HCT116 (cell line): ENCODE data around the gene GNA15. TPM values are rescaled to one million over a fixed set of nuclear protein-coding genes. Genes with fewer than 3 reads are reported as not detected.
A peak's percentile ranks its signal among the peaks of the same experiment; 100 is the strongest.

ENCODE experiments used
- ATAC-seq: fragments of 200-7000 bp; cut with Tn5 transposase; 2 replicates; pipeline ENCODE4 v1.9.1; 2020; ENCODE audit warnings: mild to moderate bottlenecking, moderate library complexity
- BruUV-seq: library from RNA; stranded (reverse); fragments of 400-500 nt; replicated peaks from 2 replicates; lab custom pipeline; 2021; lab: Mats Ljungman, UMichigan
- CTCF ChIA-PET: fragments of 300-600 bp; sonication (Branson Sonifier 250); formaldehyde crosslinking; loops from one replicate; lab custom pipeline; 2021; ENCODE audit warnings: antibody characterized with exemption; lab: Charles Lee
- POLR2A ChIA-PET: fragments of 300-600, 350-600 bp; sonication (Branson Sonifier 250); formaldehyde crosslinking; loops from one replicate; lab custom pipeline; 2021; ENCODE audit warnings: antibody characterized with exemption; lab: Charles Lee
- RAD21 ChIA-PET, 2 experiments: fragments of 300-600 bp; sonication (Branson Sonifier 250); formaldehyde crosslinking; loops; one replicate each; lab custom pipeline; 2023; ENCODE audit warnings: low total read pairs in 2 of 2; ENCODE audit not compliant: uncharacterized antibody in 2 of 2, unreplicated experiment in 2 of 2, low non-redundant PET in 1 of 2; lab: Charles Lee
- DNase-seq: peaks from one replicate; pipeline ENCODE4 v3.0.0-alpha.2; 2010; ENCODE audit warnings: low read depth, low spot score
- H2AFZ ChIP-seq: fragments of 200-600 bp; shearing (Covaris generic), sonication (generic); 2 replicates; pipeline ENCODE4 v1.6.1; 2017; ENCODE audit warnings: low read depth, mixed run types, mixed read lengths, antibody characterized with exemption, low read length; ENCODE audit not compliant: poor library complexity, severe bottlenecking
- H3K27ac ChIP-seq: 2 replicates; pipeline ENCODE4 v1.5.1; 2012; ENCODE audit warnings: low read depth, low read length
- H3K27me3 ChIP-seq: fragments of 200-600 bp; sonication (generic); 2 replicates; pipeline ENCODE4 v1.6.1; 2016; ENCODE audit warnings: mixed run types, low read length, mixed read lengths; ENCODE audit not compliant: insufficient read depth
- H3K36me3 ChIP-seq, 2 experiments: fragments of 200-500 bp in 1 of 2; fragments of 200-600 bp in 1 of 2; sonication (Bioruptor generic) in 1 of 2; sonication (generic) in 1 of 2; 2 replicates each; pipeline versions ENCODE4 v1.5.1 to v1.6.1; 2014 to 2016; ENCODE audit warnings: low read length in 2 of 2, inconsistent platforms in 1 of 2, mixed read lengths in 1 of 2, mixed run types in 1 of 2; ENCODE audit not compliant: insufficient read depth in 2 of 2, control insufficient read depth in 1 of 2
- H3K4me1 ChIP-seq, 2 experiments: fragments of 200-600 bp in 1 of 2; sonication (generic) in 1 of 2; 2 replicates each; pipeline versions ENCODE4 v1.5.1 to v1.6.1; 2012 to 2017; ENCODE audit warnings: low read length in 2 of 2, inconsistent platforms in 1 of 2, mild to moderate bottlenecking in 1 of 2, mixed read lengths in 1 of 2, mixed run types in 1 of 2, moderate library complexity in 1 of 2; ENCODE audit not compliant: insufficient read depth in 2 of 2, control insufficient read depth in 1 of 2
- H3K4me2 ChIP-seq: fragments of 200-600 bp; sonication (generic); 2 replicates; pipeline ENCODE4 v1.6.1; 2017; ENCODE audit warnings: mixed run types, low read length, mixed read lengths
- H3K4me3 ChIP-seq, 2 experiments: fragments of 200-600 bp in 1 of 2; sonication (generic) in 1 of 2; replicated peaks in 1 of 2; 2 replicates each; pipeline ENCODE4 v1.5.1; 2011 to 2016; ENCODE audit warnings: low read length in 2 of 2, control low read depth in 1 of 2, low read depth in 1 of 2, mild to moderate bottlenecking in 1 of 2, mixed read lengths in 1 of 2, mixed run types in 1 of 2
- H3K79me2 ChIP-seq: fragments of 200-600 bp; sonication (generic); 2 replicates; pipeline ENCODE4 v1.6.1; 2017; ENCODE audit warnings: mild to moderate bottlenecking, mixed run types, low read length, moderate library complexity, mixed read lengths; ENCODE audit not compliant: insufficient read depth
- H3K9ac ChIP-seq: fragments of 200-600 bp; sonication (generic); 2 replicates; pipeline ENCODE4 v1.6.1; 2016; ENCODE audit warnings: low read length, mixed read lengths
- H3K9me2 ChIP-seq: fragments of 200-600 bp; sonication (generic), shearing (Covaris generic); 2 replicates; pipeline ENCODE4 v1.6.1; 2017; ENCODE audit warnings: mixed run types, mild to moderate bottlenecking, moderate library complexity; ENCODE audit not compliant: insufficient read depth
- H3K9me3 ChIP-seq, 2 experiments: fragments of 200-500 bp in 1 of 2; fragments of 200-600 bp in 1 of 2; sonication (Bioruptor generic) in 1 of 2; sonication (generic) in 1 of 2; 2 replicates each; pipeline ENCODE4 v1.6.1; 2014 to 2017; ENCODE audit warnings: low read length in 2 of 2, mixed read lengths in 2 of 2, inconsistent platforms in 1 of 2, low read depth in 1 of 2, mild to moderate bottlenecking in 1 of 2, mixed run types in 1 of 2, moderate library complexity in 1 of 2; ENCODE audit not compliant: control insufficient read depth in 1 of 2, insufficient read depth in 1 of 2
- H4K20me1 ChIP-seq: fragments of 200-600 bp; sonication (generic), shearing (Covaris generic); 2 replicates; pipeline ENCODE4 v1.6.1; 2017; ENCODE audit warnings: mixed run types, mild to moderate bottlenecking, moderate library complexity; ENCODE audit not compliant: insufficient read depth
- ATF3 ChIP-seq: IDR thresholded peaks from 2 replicates; pipeline ENCODE4 v1.6.1; 2012
- CEBPB ChIP-seq: IDR thresholded peaks from 2 replicates; pipeline ENCODE4 v1.6.1; 2012; ENCODE audit warnings: low read depth
- EGR1 ChIP-seq: IDR thresholded peaks from 2 replicates; pipeline ENCODE4 v1.6.1; 2012; ENCODE audit warnings: low read depth
- EZH2phosphoT487 ChIP-seq: fragments of 200-600 bp; IDR thresholded peaks from 2 replicates; pipeline ENCODE4 v1.6.1; 2018; ENCODE audit warnings: antibody characterized with exemption, borderline replicate concordance
- JUND ChIP-seq: IDR thresholded peaks from 2 replicates; pipeline ENCODE4 v1.6.1; 2012
- POLR2A ChIP-seq: IDR thresholded peaks from 2 replicates; pipeline ENCODE4 v1.7.0; 2011; ENCODE audit warnings: borderline replicate concordance; ENCODE audit not compliant: insufficient read depth, insufficient read length; ENCODE audit errors: extremely low read depth
- SIN3A ChIP-seq: IDR thresholded peaks from 2 replicates; pipeline ENCODE4 v1.6.1; 2012; ENCODE audit warnings: low read depth
- TCF7L2 ChIP-seq: IDR thresholded peaks from 2 replicates; pipeline ENCODE4 v1.7.0; 2011; ENCODE audit warnings: borderline replicate concordance, inconsistent platforms; ENCODE audit not compliant: insufficient read depth, insufficient read length; ENCODE audit errors: extremely low read depth
- YY1 ChIP-seq: IDR thresholded peaks from 2 replicates; pipeline ENCODE4 v1.6.1; 2011; ENCODE audit warnings: low read length, low read depth, moderate library complexity, mild to moderate bottlenecking; ENCODE audit not compliant: insufficient replicate concordance; ENCODE audit errors: extremely low read depth
- intact Hi-C: fragments of 100-400 bp; cut with micrococcal nuclease; formaldehyde crosslinking; loops from 2 replicates; pipeline ENCODE4 v1.10.0; 2022
- total RNA-seq: library from RNA; stranded (reverse); gene quantifications from one replicate; pipeline ENCODE4 v1.2.1, GENCODE V29; 2021; ENCODE audit not compliant: unreplicated experiment
- TF ChIP-seq, protein P1 (sequence below), 3 experiments: fragments of 200-600 bp in 1 of 3; sonication (generic) in 1 of 3; IDR thresholded peaks in 2 of 3; conservative IDR thresholded peaks in 1 of 3; 2 replicates each; pipeline ENCODE4 v1.5.1; 2012 to 2017; ENCODE audit warnings: low read depth in 2 of 3, low read length in 2 of 3, antibody characterized with exemption in 1 of 3, borderline replicate concordance in 1 of 3, control low read depth in 1 of 3, mild to moderate bottlenecking in 1 of 3, mixed read lengths in 1 of 3, mixed run types in 1 of 3, moderate library complexity in 1 of 3; ENCODE audit not compliant: insufficient read depth in 1 of 3
- TF ChIP-seq, protein P2 (sequence below): IDR thresholded peaks from 2 replicates; pipeline ENCODE4 v1.6.1; 2011; ENCODE audit warnings: mild to moderate bottlenecking, low read length, moderate library complexity; ENCODE audit not compliant: insufficient replicate concordance; ENCODE audit errors: extremely low read depth

The GNA15 gene
- total RNA-seq, 1 experiment from 2014 or later: 1.5 TPM

GRCh38 chr19:3145909-3146676 is 10.3 kb downstream of the GNA15 start:
- no peak overlapping the region for H3K4me2 ChIP-seq
- RAD21 ChIA-PET: no interaction called here
- H2AFZ ChIP-seq: no peak overlapping the region
- H4K20me1 ChIP-seq: no peaks in the 10 kb centered on the region
- no peaks in the 10 kb centered on the region for H3K27me3 ChIP-seq
- TF ChIP-seq, protein P1, sequence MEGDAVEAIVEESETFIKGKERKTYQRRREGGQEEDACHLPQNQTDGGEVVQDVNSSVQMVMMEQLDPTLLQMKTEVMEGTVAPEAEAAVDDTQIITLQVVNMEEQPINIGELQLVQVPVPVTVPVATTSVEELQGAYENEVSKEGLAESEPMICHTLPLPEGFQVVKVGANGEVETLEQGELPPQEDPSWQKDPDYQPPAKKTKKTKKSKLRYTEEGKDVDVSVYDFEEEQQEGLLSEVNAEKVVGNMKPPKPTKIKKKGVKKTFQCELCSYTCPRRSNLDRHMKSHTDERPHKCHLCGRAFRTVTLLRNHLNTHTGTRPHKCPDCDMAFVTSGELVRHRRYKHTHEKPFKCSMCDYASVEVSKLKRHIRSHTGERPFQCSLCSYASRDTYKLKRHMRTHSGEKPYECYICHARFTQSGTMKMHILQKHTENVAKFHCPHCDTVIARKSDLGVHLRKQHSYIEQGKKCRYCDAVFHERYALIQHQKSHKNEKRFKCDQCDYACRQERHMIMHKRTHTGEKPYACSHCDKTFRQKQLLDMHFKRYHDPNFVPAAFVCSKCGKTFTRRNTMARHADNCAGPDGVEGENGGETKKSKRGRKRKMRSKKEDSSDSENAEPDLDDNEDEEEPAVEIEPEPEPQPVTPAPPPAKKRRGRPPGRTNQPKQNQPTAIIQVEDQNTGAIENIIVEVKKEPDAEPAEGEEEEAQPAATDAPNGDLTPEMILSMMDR (IDR thresholded peaks at IDR 0.05 in 2 of 3, conservative IDR thresholded peaks at IDR 0.05 in 1 of 3; ENCODE audit: borderline replicate concordance in 1 of 3, insufficient read depth in 1 of 3, low read depth in 2 of 3, low read length in 2 of 3): no peak
- no peak for TF ChIP-seq POLR2A
- no peak for TF ChIP-seq EZH2phosphoT487
- no peak for TF ChIP-seq CEBPB
- TF ChIP-seq SIN3A: no peak
- TF ChIP-seq, all 23 proteins: peak for 0
- Histone ChIP-seq H3K4me3 (no peak overlapping the region), H3K79me2 (no peaks in the 10 kb centered on the region), H3K36me3 (no peaks in the 10 kb centered on the region), H3K27ac (no peak overlapping the region), H3K9ac (no peak overlapping the region), H3K4me1 (peaks cover 12 to 18% of the 10 kb centered on the region in 2 experiments), H3K9me2 (no peaks in the 10 kb centered on the region), H3K9me3 (no peaks in the 10 kb centered on the region)
- CTCF ChIA-PET: interaction anchor here (2.1 kb wide), 1 partner anchor 17 kb away, joined by 6 read pairs; no protein-coding TSS in a partner anchor
- intact Hi-C loops: no loop called here
- DNase-seq (no peak), ATAC-seq (no peak)
- POLR2A ChIA-PET: no interaction called here
- no TSS peak for BruUV-seq

GRCh38 chr19:3146677-3147100 is 10.9 kb downstream of the GNA15 start:
- H3K9me3 ChIP-seq: no peaks in the 10 kb centered on the region
- no peak overlapping the region for H3K4me2 ChIP-seq
- no peaks in the 10 kb centered on the region for H3K27me3 ChIP-seq
- POLR2A ChIA-PET: no interaction called here
- CTCF ChIA-PET: interaction anchor here (0.7 to 2.1 kb wide), 2 partner anchors 18 to 118 kb away, joined by 4 to 6 read pairs; no protein-coding TSS in a partner anchor
- ATAC-seq (peak; percentile 80), DNase-seq (no peak)
- no peak overlapping the region for H3K9ac ChIP-seq
- no peaks in the 10 kb centered on the region for H3K36me3 ChIP-seq
- H4K20me1 ChIP-seq: no peaks in the 10 kb centered on the region
- H3K9me2 ChIP-seq: no peaks in the 10 kb centered on the region
- BruUV-seq: no TSS peak
- H3K79me2 ChIP-seq: no peaks in the 10 kb centered on the region
- RAD21 ChIA-PET: no interaction called here
- no peak overlapping the region for H2AFZ ChIP-seq
- intact Hi-C loops: no loop called here
- H3K27ac ChIP-seq: no peak overlapping the region
- H3K4me1 ChIP-seq: peaks cover 12 to 14% of the 10 kb centered on the region in 2 experiments
- no peak overlapping the region for H3K4me3 ChIP-seq
- no peak for TF ChIP-seq EGR1
- no peak for TF ChIP-seq YY1
- TF ChIP-seq JUND: no peak
- no peak for TF ChIP-seq TCF7L2
- TF ChIP-seq, protein P2, sequence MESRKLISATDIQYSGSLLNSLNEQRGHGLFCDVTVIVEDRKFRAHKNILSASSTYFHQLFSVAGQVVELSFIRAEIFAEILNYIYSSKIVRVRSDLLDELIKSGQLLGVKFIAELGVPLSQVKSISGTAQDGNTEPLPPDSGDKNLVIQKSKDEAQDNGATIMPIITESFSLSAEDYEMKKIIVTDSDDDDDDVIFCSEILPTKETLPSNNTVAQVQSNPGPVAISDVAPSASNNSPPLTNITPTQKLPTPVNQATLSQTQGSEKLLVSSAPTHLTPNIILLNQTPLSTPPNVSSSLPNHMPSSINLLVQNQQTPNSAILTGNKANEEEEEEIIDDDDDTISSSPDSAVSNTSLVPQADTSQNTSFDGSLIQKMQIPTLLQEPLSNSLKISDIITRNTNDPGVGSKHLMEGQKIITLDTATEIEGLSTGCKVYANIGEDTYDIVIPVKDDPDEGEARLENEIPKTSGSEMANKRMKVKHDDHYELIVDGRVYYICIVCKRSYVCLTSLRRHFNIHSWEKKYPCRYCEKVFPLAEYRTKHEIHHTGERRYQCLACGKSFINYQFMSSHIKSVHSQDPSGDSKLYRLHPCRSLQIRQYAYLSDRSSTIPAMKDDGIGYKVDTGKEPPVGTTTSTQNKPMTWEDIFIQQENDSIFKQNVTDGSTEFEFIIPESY: no peak
- TF ChIP-seq, protein P1 (IDR thresholded peaks at IDR 0.05 in 2 of 3, conservative IDR thresholded peaks at IDR 0.05 in 1 of 3; ENCODE audit: borderline replicate concordance in 1 of 3, insufficient read depth in 1 of 3, low read depth in 2 of 3, low read length in 2 of 3): peak in 2 of 3 experiments; percentile 92 to 98; a peak in 4 of 6 replicates
- no peak for TF ChIP-seq SIN3A
- TF ChIP-seq EZH2phosphoT487: no peak
- TF ChIP-seq ATF3: no peak
